Panc1 (cell line): ENCODE data around the gene SPEF1.

ENCODE experiments used
- POLR2AphosphoS5 ChIP-seq: IDR thresholded peaks from 2 replicates; pipeline ENCODE4 v1.6.1; 2012; ENCODE audit warnings: mild to moderate bottlenecking, low read depth, low read length, moderate library complexity
- TF ChIP-seq, protein P1 (sequence below): fragments of 450-650 bp; IDR thresholded peaks from 2 replicates; pipeline ENCODE4 v1.5.1; 2017; ENCODE audit warnings: mild to moderate bottlenecking

DNA sequence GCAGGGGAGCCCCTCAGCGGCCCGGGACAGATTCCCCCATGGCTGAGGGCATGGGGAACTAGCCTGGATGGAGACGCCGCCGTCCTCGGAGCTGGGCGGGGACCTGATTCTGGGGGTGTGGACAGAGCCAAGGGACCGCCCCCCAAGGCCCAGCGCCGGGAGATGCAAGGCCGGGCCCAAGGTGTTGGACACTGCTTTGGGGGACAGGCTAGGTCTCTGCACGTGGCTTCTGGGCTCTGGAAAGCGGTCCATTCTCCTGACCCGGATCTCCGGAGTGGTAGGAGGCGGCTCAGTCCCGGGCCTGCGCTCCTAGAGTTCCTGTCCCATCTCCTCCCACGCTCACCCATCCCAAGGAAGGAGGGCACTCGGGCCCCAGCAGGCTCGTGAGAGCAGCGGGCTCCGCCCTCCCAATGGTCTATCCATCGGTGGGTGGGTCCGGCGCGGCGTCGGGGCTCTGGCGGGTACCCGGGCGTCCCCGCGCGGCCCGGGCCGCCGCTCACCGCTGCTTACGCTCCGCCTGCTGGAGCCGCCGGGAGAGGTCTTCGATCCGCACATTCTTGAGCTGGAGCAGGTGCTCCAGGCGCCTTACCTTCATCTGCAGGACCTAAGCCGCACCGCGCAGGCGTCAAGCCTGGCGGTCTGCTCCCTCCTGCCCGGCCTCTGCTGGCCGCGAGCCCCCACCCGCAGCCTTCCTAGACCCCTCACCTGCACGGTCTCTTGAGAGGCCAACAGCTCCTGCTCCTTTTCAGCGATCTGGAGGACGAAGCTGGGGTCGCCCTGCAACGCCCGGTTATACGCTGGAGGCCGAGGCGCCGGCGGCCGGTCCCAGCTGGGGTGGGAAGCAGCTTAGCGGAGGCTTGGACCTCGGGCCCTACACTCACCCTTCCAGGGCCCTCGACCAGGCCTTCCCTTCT lies 3.3 kb downstream of the SPEF1 start:
- TF ChIP-seq, protein P1, sequence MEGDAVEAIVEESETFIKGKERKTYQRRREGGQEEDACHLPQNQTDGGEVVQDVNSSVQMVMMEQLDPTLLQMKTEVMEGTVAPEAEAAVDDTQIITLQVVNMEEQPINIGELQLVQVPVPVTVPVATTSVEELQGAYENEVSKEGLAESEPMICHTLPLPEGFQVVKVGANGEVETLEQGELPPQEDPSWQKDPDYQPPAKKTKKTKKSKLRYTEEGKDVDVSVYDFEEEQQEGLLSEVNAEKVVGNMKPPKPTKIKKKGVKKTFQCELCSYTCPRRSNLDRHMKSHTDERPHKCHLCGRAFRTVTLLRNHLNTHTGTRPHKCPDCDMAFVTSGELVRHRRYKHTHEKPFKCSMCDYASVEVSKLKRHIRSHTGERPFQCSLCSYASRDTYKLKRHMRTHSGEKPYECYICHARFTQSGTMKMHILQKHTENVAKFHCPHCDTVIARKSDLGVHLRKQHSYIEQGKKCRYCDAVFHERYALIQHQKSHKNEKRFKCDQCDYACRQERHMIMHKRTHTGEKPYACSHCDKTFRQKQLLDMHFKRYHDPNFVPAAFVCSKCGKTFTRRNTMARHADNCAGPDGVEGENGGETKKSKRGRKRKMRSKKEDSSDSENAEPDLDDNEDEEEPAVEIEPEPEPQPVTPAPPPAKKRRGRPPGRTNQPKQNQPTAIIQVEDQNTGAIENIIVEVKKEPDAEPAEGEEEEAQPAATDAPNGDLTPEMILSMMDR = no peak
- TF ChIP-seq POLR2AphosphoS5 = no peak
